Measurements from ENCODE around the gene VRK1. TPM values are rescaled to one million over a fixed set of nuclear protein-coding genes. Genes with fewer than 3 reads are reported as not detected.
A peak's percentile ranks its signal among the peaks of the same experiment; 100 is the strongest.

Gene VRK1
- total RNA-seq, 4 donors from 2014 or later: 11.3 to 18.2 (median 16.7) TPM

GRCh38 chr14:96848011-96848410 lies 50.8 kb downstream of the VRK1 start:
- TF ChIP-seq POLR2AphosphoS5 (IDR thresholded peaks at IDR 0.05): no peak
- no peak for TF ChIP-seq CTCF (IDR thresholded peaks at IDR 0.05)
- TF ChIP-seq POLR2A (IDR thresholded peaks at IDR 0.05): no peak
- Histone ChIP-seq H3K27me3 (no peaks in the 10 kb centered on the region), H3K9me3 (no peaks in the 10 kb centered on the region), H3K36me3 (peaks cover 0 to 18% of the 10 kb centered on the region in 2 donors), H3K27ac (no peak overlapping the region), H3K4me1 (no peaks in the 10 kb centered on the region), H3K4me3 (no peak overlapping the region)
- WGBS, 2 donors (ENCODE audit: low coverage in 1 of 2): 92 to 93% methylated on average over 3 to 4 of the region's 4 CpGs
- ATAC-seq: no peak

DNA sequence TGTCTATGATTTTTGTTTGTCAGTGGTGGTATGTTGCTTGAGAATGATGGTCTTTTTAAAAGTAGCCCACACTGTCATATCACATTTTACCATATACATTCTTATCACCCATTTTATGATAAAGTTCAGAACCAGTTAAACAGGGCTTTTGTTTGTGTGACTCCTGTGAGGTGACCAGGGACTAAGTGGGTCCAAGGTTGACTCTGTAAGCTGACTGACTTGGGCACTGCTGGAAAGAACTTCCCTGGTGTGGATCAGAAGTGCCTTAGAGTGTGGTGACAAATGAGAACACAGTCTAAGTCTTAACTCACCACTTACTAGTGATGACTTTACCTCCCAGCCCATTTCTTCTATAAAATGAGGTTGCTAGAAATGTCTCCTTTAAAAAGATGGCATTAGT lies 52.6 kb downstream of the VRK1 start:
- Histone ChIP-seq H3K27ac (no peak overlapping the region), H3K4me1 (no peaks in the 10 kb centered on the region), H3K27me3 (no peaks in the 10 kb centered on the region), H3K4me3 (no peak overlapping the region), H3K9me3 (no peaks in the 10 kb centered on the region), H3K36me3 (peaks cover 0 to 18% of the 10 kb centered on the region in 2 donors)
- TF ChIP-seq POLR2A (IDR thresholded peaks at IDR 0.05) (no peak), CTCF (IDR thresholded peaks at IDR 0.05) (no peak), POLR2AphosphoS5 (IDR thresholded peaks at IDR 0.05) (no peak), EP300 (IDR thresholded peaks at IDR 0.05) (no peak)
- ATAC-seq: no peak

DNA sequence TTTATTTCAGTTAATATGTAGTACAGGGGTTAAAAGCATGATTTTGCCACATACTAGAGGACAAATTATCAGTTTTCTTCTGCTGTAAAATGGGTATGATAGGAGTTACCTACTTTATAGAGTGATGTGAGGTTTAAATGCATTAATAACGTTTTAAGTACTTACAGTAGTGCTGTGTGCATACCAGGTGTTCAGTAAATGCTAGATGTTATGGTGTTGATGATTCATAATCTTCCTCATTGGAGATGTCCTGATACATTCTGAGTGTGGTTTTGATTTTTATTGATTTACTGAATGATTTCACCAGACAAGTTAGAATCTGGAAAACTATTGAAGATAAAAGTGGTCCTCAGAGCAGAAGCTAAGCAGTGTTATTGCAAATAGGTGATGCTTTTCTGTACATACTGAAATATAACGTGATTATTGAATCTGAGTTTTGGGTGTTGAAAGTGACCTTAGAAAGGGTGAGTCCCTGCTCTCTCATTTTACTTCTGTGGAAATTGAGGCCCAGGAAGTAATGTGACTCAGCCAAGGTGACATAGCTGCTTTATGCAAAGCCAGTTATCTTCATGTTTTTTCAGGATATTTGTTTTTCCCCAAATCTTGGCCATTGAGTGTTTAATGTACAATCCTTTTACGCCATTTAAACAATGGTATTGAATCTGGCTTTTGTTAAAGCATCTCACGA lies 54.7 kb downstream of the VRK1 start:
- Histone ChIP-seq H3K27ac (no peak overlapping the region), H3K4me3 (no peak overlapping the region), H3K9me3 (no peaks in the 10 kb centered on the region), H3K4me1 (no peaks in the 10 kb centered on the region), H3K36me3 (peaks cover 0 to 25% of the 10 kb centered on the region in 2 donors), H3K27me3 (no peaks in the 10 kb centered on the region)
- TF ChIP-seq POLR2AphosphoS5 (IDR thresholded peaks at IDR 0.05) (no peak), EP300 (IDR thresholded peaks at IDR 0.05) (no peak), CTCF (IDR thresholded peaks at IDR 0.05) (no peak), POLR2A (IDR thresholded peaks at IDR 0.05) (no peak)
- WGBS, 2 donors (ENCODE audit: low coverage in 1 of 2): 87 to 95% methylated on average over 4 of the region's 4 CpGs
- no peak for ATAC-seq

DNA sequence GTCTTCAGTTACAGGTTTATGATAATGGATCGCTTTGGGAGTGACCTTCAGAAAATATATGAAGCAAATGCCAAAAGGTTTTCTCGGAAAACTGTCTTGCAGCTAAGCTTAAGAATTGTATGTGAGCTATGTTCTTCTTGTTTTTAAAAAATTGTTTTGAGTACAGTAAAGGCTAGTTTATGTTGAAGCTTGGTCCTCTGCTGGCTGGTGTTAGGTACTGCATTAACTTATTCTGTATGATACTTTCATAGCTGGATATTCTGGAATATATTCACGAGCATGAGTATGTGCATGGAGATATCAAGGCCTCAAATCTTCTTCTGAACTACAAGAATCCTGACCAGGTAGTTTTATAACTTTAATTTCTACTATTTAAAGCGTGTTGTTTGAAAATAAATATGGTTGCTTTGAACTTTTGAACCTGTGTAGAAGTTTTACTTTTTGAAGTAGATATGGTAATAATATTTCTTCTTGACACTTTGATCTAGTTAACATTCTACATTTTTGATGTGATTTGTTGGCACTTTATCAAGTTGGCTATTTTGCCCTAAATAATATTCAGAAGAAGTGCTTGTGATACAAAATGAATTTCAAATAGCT lies 55.7 kb downstream of the VRK1 start:
- 47 to 63% methylated on average over 4 of the region's 4 CpGs for WGBS, 2 donors (ENCODE audit: low coverage in 1 of 2)
- peaks cover 0 to 24% of the 10 kb centered on the region in 2 donors for H3K36me3 ChIP-seq
- H3K4me3 ChIP-seq: no peak overlapping the region
- H3K27ac ChIP-seq: no peak overlapping the region
- H3K4me1 ChIP-seq: no peaks in the 10 kb centered on the region
- TF ChIP-seq POLR2A (IDR thresholded peaks at IDR 0.05) (no peak), POLR2AphosphoS5 (IDR thresholded peaks at IDR 0.05) (no peak), EP300 (IDR thresholded peaks at IDR 0.05) (no peak), CTCF (IDR thresholded peaks at IDR 0.05) (peak; percentile 26 to 49 (median 28))
- ATAC-seq: no peak
- no peaks in the 10 kb centered on the region for H3K9me3 ChIP-seq
- no peaks in the 10 kb centered on the region for H3K27me3 ChIP-seq

GRCh38 chr14:96858643-96859042 lies 61.5 kb downstream of the VRK1 start:
- H3K27me3 ChIP-seq: no peaks in the 10 kb centered on the region
- H3K4me1 ChIP-seq: no peaks in the 10 kb centered on the region
- peaks cover 0 to 21% of the 10 kb centered on the region in 2 donors for H3K36me3 ChIP-seq
- no peak for TF ChIP-seq POLR2A (IDR thresholded peaks at IDR 0.05)
- TF ChIP-seq EP300 (IDR thresholded peaks at IDR 0.05): no peak
- no peak for TF ChIP-seq POLR2AphosphoS5 (IDR thresholded peaks at IDR 0.05)
- TF ChIP-seq CTCF (IDR thresholded peaks at IDR 0.05): no peak
- H3K27ac ChIP-seq: no peak overlapping the region
- no peak overlapping the region for H3K4me3 ChIP-seq
- ATAC-seq: no peak
- no peaks in the 10 kb centered on the region for H3K9me3 ChIP-seq
